OCI-LY3 (cell line): ENCODE measurements around the gene VN1R5.
"Not testable (repeated sequence)": the region's sequence is repeated elsewhere in the genome, so short reads cannot be mapped to it uniquely, and the experiment has no call there.

Source experiments
- H2AFZ ChIP-seq: fragments of 200-600, 300-600 bp; shearing (Covaris generic); 2 replicates; pipeline ENCODE4 v1.6.0; 2014; ENCODE audit warnings: antibody characterized with exemption, low read depth, low read length
- H3K27ac ChIP-seq: fragments of 200-600, 300-600 bp; sonication (generic); 2 replicates; pipeline ENCODE4 v1.5.1; 2014; ENCODE audit warnings: mild to moderate bottlenecking, low read length, moderate library complexity, mixed read lengths
- H3K27me3 ChIP-seq: fragments of 200-600, 300-600 bp; sonication (generic); 2 replicates; pipeline ENCODE4 v1.6.1; 2014; ENCODE audit warnings: low read depth, low read length, mixed read lengths
- H3K36me3 ChIP-seq: fragments of 200-600, 300-600 bp; sonication (generic); replicated peaks from 2 replicates; pipeline ENCODE3; 2014; ENCODE audit warnings: low read depth, low read length, mixed read lengths
- H3K4me1 ChIP-seq: fragments of 300-600, 200-600 bp; sonication (generic); 2 replicates; pipeline ENCODE4 v1.6.1; 2014; ENCODE audit warnings: low read length, mixed read lengths
- H3K4me2 ChIP-seq: fragments of 200-600, 300-600 bp; sonication (generic); 2 replicates; pipeline ENCODE4 v1.6.1; 2014; ENCODE audit warnings: low read length, mixed read lengths
- H3K4me3 ChIP-seq: fragments of 300-600, 200-600 bp; sonication (generic); 2 replicates; pipeline ENCODE4 v1.5.1; 2014; ENCODE audit warnings: antibody characterized with exemption, mild to moderate bottlenecking, low read length, moderate library complexity
- H3K79me2 ChIP-seq: fragments of 300-600, 200-600 bp; shearing (Covaris generic); 2 replicates; pipeline ENCODE4 v1.6.1; 2014; ENCODE audit warnings: mild to moderate bottlenecking, low read length, mixed read lengths
- H3K9ac ChIP-seq: fragments of 300-600, 200-600 bp; shearing (Covaris generic); 2 replicates; pipeline ENCODE4 v1.6.0; 2014; ENCODE audit warnings: mild to moderate bottlenecking, low read length, moderate library complexity
- H3K9me3 ChIP-seq: fragments of 200-600, 300-600 bp; shearing (Covaris generic); 2 replicates; pipeline ENCODE4 v1.6.1; 2014; ENCODE audit warnings: low read length, mixed read lengths; ENCODE audit not compliant: insufficient read depth
- H4K20me1 ChIP-seq: fragments of 200-600, 300-600 bp; sonication (generic); 2 replicates; pipeline ENCODE4 v1.6.1; 2016; ENCODE audit warnings: low read length, mixed read lengths; ENCODE audit not compliant: insufficient read depth
- EZH2phosphoT487 ChIP-seq: fragments of 200-600 bp; shearing (Covaris generic); IDR thresholded peaks from 2 replicates; pipeline ENCODE4 v1.6.1; 2018; ENCODE audit warnings: antibody characterized with exemption, mixed run types, low read depth
- TF ChIP-seq, protein P1 (sequence below): fragments of 200-600, 300-600 bp; sonication (generic); IDR thresholded peaks from 2 replicates; pipeline ENCODE4 v1.5.1; 2014; ENCODE audit warnings: antibody characterized with exemption, low read length, low read depth

The VN1R5 gene

GRCh38 chr1:247218121-247218651 lies 37.7 kb upstream of the VN1R5 start:
- TF ChIP-seq EZH2phosphoT487: no peak
- TF ChIP-seq, protein P1, sequence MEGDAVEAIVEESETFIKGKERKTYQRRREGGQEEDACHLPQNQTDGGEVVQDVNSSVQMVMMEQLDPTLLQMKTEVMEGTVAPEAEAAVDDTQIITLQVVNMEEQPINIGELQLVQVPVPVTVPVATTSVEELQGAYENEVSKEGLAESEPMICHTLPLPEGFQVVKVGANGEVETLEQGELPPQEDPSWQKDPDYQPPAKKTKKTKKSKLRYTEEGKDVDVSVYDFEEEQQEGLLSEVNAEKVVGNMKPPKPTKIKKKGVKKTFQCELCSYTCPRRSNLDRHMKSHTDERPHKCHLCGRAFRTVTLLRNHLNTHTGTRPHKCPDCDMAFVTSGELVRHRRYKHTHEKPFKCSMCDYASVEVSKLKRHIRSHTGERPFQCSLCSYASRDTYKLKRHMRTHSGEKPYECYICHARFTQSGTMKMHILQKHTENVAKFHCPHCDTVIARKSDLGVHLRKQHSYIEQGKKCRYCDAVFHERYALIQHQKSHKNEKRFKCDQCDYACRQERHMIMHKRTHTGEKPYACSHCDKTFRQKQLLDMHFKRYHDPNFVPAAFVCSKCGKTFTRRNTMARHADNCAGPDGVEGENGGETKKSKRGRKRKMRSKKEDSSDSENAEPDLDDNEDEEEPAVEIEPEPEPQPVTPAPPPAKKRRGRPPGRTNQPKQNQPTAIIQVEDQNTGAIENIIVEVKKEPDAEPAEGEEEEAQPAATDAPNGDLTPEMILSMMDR: no peak
- H3K9ac ChIP-seq: no peak overlapping the region
- no peak overlapping the region for H3K4me2 ChIP-seq
- no peaks in the 10 kb centered on the region for H3K9me3 ChIP-seq
- H2AFZ ChIP-seq: no peak overlapping the region
- peaks cover 4% of the 10 kb centered on the region for H3K36me3 ChIP-seq
- no peaks in the 10 kb centered on the region for H3K27me3 ChIP-seq
- peaks cover 19% of the 10 kb centered on the region for H3K4me1 ChIP-seq
- no peak overlapping the region for H3K4me3 ChIP-seq
- no peaks in the 10 kb centered on the region for H3K79me2 ChIP-seq
- H4K20me1 ChIP-seq: no peaks in the 10 kb centered on the region
- no peak overlapping the region for H3K27ac ChIP-seq

DNA sequence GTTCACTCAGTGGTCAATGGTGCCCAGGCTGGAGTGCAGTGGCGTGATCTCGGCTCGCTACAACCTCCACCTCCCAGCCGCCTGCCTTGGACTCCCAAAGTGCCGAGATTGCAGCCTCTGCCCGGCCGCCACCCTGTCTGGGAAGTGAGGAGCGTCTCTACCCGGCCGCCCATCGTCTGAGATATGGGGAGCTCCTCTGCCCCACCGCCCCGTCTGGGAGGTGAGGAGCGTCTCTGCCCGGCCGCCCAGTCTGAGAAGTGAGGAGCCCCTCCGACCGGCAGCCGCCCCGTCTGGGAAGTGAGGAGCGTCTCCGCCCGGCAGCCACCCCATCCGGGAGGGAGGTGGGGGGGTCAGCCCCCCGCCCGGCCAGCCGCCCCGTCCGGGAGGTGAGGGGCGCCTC lies 35.6 kb upstream of the VN1R5 start:
- H3K4me1 ChIP-seq: peaks cover 16% of the 10 kb centered on the region
- H3K4me2 ChIP-seq, H4K20me1 ChIP-seq, H3K4me3 ChIP-seq, H3K27ac ChIP-seq, H3K9me3 ChIP-seq, H3K9ac ChIP-seq, H2AFZ ChIP-seq, H3K79me2 ChIP-seq, H3K36me3 ChIP-seq, H3K27me3 ChIP-seq: not testable (repeated sequence)

DNA sequence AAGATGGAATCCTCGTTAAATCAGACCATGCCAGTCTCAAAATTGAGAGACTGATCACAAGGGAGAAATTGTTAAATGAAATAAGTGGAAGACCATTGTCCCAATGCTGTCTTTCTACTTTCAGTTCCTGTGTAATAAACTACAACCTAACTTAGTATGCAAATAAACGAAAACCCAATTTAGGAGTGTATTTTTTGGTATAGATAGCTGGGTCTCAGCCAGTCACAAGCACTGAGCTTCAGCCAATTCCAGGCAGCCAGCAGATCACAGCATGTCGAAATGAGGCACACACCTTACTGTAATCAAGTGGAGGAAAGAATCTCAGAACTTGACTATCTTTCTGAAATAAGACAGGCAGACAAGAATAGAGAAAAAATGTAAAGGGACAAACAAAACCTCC lies 33.0 kb upstream of the VN1R5 start:
- TF ChIP-seq, protein P1: no peak
- TF ChIP-seq EZH2phosphoT487: no peak
- H4K20me1 ChIP-seq: no peaks in the 10 kb centered on the region
- no peak overlapping the region for H3K4me2 ChIP-seq
- peaks cover 5% of the 10 kb centered on the region; the same call in 1 of the 2 replicates for H3K4me1 ChIP-seq
- no peak overlapping the region for H3K4me3 ChIP-seq
- H3K36me3 ChIP-seq: peaks cover 4% of the 10 kb centered on the region
- peaks cover 6% of the 10 kb centered on the region; the same call in 1 of the 2 replicates for H3K9me3 ChIP-seq
- H3K79me2 ChIP-seq: no peaks in the 10 kb centered on the region
- no peak overlapping the region for H2AFZ ChIP-seq
- H3K27ac ChIP-seq: no peak overlapping the region
- no peaks in the 10 kb centered on the region for H3K27me3 ChIP-seq
- no peak overlapping the region for H3K9ac ChIP-seq

GRCh38 chr1:247224822-247225221 lies 31.1 kb upstream of the VN1R5 start:
- TF ChIP-seq EZH2phosphoT487: no peak
- TF ChIP-seq, protein P1: no peak
- Histone ChIP-seq H3K9me3 (peaks cover 10% of the 10 kb centered on the region; the same call in 1 of the 2 replicates), H3K4me1 (peaks cover 5% of the 10 kb centered on the region; the same call in 1 of the 2 replicates), H3K4me2 (no peak overlapping the region), H3K9ac (no peak overlapping the region), H3K36me3 (peaks cover 4% of the 10 kb centered on the region), H3K4me3 (no peak overlapping the region), H3K27me3 (no peaks in the 10 kb centered on the region), H3K79me2 (no peaks in the 10 kb centered on the region), H2AFZ (no peak overlapping the region), H3K27ac (no peak overlapping the region), H4K20me1 (no peaks in the 10 kb centered on the region)
